Measurements from ENCODE around the gene ZNF485. TPM values are rescaled to one million over a fixed set of nuclear protein-coding genes. Genes with fewer than 3 reads are reported as not detected.

The ZNF485 gene
- total RNA-seq, 1 experiment from 2014 or later = 7.2 TPM

DNA sequence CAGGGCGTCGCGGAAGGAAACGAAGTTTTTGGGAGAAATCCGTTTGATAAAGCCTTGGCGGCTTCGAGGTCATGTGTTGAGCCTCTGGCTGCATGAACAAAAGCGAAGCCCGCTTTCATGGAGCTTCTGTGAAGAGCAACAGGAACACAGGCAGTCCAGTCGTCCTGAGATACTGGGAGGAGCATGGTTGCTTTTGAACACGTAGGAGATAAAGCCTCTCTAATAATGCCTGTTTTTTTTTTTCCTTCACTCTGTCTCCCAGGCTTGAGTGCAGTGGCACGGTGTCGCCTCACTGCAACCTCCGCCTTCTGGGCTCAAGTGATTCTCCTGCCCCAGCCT is 42.9 kb downstream of the ZNF485 start:
- Histone ChIP-seq H3K36me3 (ENCODE audit: insufficient read depth, low read length, poor library complexity, severe bottlenecking) (peaks cover 26% of the 10 kb centered on the region), H3K27me3 (replicated peaks; ENCODE audit: insufficient read depth, low read depth, low read length, poor library complexity) (no peaks in the 10 kb centered on the region), H3K4me3 (ENCODE audit: low read depth, low read length, poor library complexity, severe bottlenecking) (peak overlapping the region; percentile 73), H3K9me3 (ENCODE audit: low read depth, low read length, poor library complexity, severe bottlenecking) (peaks cover 38% of the 10 kb centered on the region), H3K4me1 (ENCODE audit: insufficient read depth, low read length, poor library complexity, severe bottlenecking) (peaks cover 8% of the 10 kb centered on the region), H3K27ac (ENCODE audit: low read depth, low read length, poor library complexity, severe bottlenecking) (peak overlapping the region; percentile 89)
- POLR2A ChIA-PET (ENCODE audit: low non-redundant PET) = interaction anchor here (0.6 kb wide), 1 partner anchor 555 kb away, joined by 3 read pairs; no protein-coding TSS in a partner anchor
- TF ChIP-seq EZH2 (IDR thresholded peaks at IDR 0.05; ENCODE audit: borderline replicate concordance, low read depth, low read length, poor library complexity, severe bottlenecking) = no peak
- TF ChIP-seq, protein P1, sequence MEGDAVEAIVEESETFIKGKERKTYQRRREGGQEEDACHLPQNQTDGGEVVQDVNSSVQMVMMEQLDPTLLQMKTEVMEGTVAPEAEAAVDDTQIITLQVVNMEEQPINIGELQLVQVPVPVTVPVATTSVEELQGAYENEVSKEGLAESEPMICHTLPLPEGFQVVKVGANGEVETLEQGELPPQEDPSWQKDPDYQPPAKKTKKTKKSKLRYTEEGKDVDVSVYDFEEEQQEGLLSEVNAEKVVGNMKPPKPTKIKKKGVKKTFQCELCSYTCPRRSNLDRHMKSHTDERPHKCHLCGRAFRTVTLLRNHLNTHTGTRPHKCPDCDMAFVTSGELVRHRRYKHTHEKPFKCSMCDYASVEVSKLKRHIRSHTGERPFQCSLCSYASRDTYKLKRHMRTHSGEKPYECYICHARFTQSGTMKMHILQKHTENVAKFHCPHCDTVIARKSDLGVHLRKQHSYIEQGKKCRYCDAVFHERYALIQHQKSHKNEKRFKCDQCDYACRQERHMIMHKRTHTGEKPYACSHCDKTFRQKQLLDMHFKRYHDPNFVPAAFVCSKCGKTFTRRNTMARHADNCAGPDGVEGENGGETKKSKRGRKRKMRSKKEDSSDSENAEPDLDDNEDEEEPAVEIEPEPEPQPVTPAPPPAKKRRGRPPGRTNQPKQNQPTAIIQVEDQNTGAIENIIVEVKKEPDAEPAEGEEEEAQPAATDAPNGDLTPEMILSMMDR (conservative IDR thresholded peaks at IDR 0.05; ENCODE audit: low read depth, low read length) = no peak
- intact Hi-C loops (cut with micrococcal nuclease; ENCODE audit: unreplicated experiment) = no loop called here
- BruUV-seq (replicated peaks) = no TSS peak
- CTCF ChIA-PET = no interaction called here
- no peak for DNase-seq (ENCODE audit: low spot score)

DNA sequence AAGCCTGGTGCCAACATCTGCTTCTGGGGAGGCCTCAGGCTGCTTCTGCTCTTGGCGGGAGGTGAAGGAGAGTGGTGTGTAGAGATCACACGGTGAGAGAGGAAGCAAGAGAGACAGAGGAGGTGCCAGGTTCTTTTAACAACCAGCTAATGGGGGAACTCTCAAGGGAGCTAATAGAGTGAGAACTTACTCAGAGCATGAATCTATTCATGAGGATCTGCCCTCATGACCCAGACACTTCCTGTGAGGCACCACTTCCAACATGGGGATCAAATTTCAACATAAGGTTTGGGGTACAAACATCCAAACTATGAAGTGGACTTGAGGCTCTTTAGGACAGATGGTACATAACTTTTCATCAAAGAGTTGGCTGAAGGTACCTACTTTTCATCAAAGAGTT is 47.5 kb downstream of the ZNF485 start:
- Histone ChIP-seq H3K4me1 (ENCODE audit: insufficient read depth, low read length, poor library complexity, severe bottlenecking) (peaks cover 8% of the 10 kb centered on the region), H3K36me3 (ENCODE audit: insufficient read depth, low read length, poor library complexity, severe bottlenecking) (no peaks in the 10 kb centered on the region), H3K9me3 (ENCODE audit: low read depth, low read length, poor library complexity, severe bottlenecking) (no peaks in the 10 kb centered on the region), H3K4me3 (ENCODE audit: low read depth, low read length, poor library complexity, severe bottlenecking) (no peak overlapping the region), H3K27ac (ENCODE audit: low read depth, low read length, poor library complexity, severe bottlenecking) (no peak overlapping the region), H3K27me3 (replicated peaks; ENCODE audit: insufficient read depth, low read depth, low read length, poor library complexity) (no peaks in the 10 kb centered on the region)
- peak; percentile 71 for DNase-seq (ENCODE audit: low spot score)
- ChIA-PET CTCF (no interaction called here), POLR2A (ENCODE audit: low non-redundant PET) (no interaction called here)
- TF ChIP-seq, protein P1 (conservative IDR thresholded peaks at IDR 0.05; ENCODE audit: low read depth, low read length) = no peak
- TF ChIP-seq EZH2 (IDR thresholded peaks at IDR 0.05; ENCODE audit: borderline replicate concordance, low read depth, low read length, poor library complexity, severe bottlenecking) = no peak
- BruUV-seq (replicated peaks) = no TSS peak
- intact Hi-C loops (cut with micrococcal nuclease; ENCODE audit: unreplicated experiment) = no loop called here

DNA sequence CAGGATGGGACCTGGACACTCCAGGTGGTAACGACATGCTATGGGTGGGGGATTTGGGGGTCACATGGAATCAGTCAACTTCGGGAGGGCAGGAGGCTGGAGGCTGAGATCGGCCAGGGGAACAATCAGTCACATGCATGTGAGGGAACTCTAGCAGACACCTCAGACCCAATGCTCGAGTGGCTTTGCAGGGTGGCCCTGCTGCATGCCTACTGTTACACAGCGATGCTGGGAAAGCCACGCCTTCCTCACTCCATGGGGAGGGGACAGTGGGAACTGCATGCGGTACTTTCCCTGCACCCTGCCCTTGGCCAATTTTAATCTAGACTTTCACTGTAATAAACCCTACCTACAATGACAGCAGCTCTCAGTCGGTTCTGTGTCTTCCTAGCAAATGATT is 49.1 kb downstream of the ZNF485 start:
- Histone ChIP-seq H3K27ac (ENCODE audit: low read depth, low read length, poor library complexity, severe bottlenecking) (no peak overlapping the region), H3K4me1 (ENCODE audit: insufficient read depth, low read length, poor library complexity, severe bottlenecking) (peaks cover 8% of the 10 kb centered on the region), H3K27me3 (replicated peaks; ENCODE audit: insufficient read depth, low read depth, low read length, poor library complexity) (no peaks in the 10 kb centered on the region), H3K9me3 (ENCODE audit: low read depth, low read length, poor library complexity, severe bottlenecking) (no peaks in the 10 kb centered on the region), H3K4me3 (ENCODE audit: low read depth, low read length, poor library complexity, severe bottlenecking) (no peak overlapping the region), H3K36me3 (ENCODE audit: insufficient read depth, low read length, poor library complexity, severe bottlenecking) (no peaks in the 10 kb centered on the region)
- no TSS peak for BruUV-seq (replicated peaks)
- no peak for DNase-seq (ENCODE audit: low spot score)
- CTCF ChIA-PET = no interaction called here
- no peak for TF ChIP-seq EZH2 (IDR thresholded peaks at IDR 0.05; ENCODE audit: borderline replicate concordance, low read depth, low read length, poor library complexity, severe bottlenecking)
- TF ChIP-seq, protein P1 (conservative IDR thresholded peaks at IDR 0.05; ENCODE audit: low read depth, low read length) = no peak
- intact Hi-C loops (cut with micrococcal nuclease; ENCODE audit: unreplicated experiment) = no loop called here
- POLR2A ChIA-PET (ENCODE audit: low non-redundant PET) = no interaction called here

Measured in A673 (cell line).